BLaER1 treated with 17β-estradiol and CSF1 and Interleukin-3, amounts not matched to agents 10 nM and 100 nM (cell line): ENCODE results near the gene MARK1.

ENCODE experiments used
- H3K27ac ChIP-seq, 11 experiments: shearing (Covaris generic); formaldehyde crosslinking; 2 replicates each; pipeline ENCODE4 v1.8.1; 2022
- H3K27me3 ChIP-seq, 11 experiments: shearing (Covaris generic); formaldehyde crosslinking; 2 replicates each; pipeline ENCODE4 v1.8.1; 2022
- H3K36me3 ChIP-seq, 11 experiments: shearing (Covaris generic); formaldehyde crosslinking; 2 replicates each; pipeline ENCODE4 v1.8.1; 2022
- H3K4me1 ChIP-seq, 10 experiments: shearing (Covaris generic); formaldehyde crosslinking; 2 replicates each; pipeline ENCODE4 v1.8.1; 2022
- H3K4me2 ChIP-seq, 11 experiments: shearing (Covaris generic); formaldehyde crosslinking; 2 replicates each; pipeline ENCODE4 v1.8.1; 2022
- H3K4me3 ChIP-seq, 10 experiments: shearing (Covaris generic); formaldehyde crosslinking; 2 replicates each; pipeline ENCODE4 v1.8.1; 2022
- H3K9ac ChIP-seq, 11 experiments: shearing (Covaris generic); formaldehyde crosslinking; 2 replicates each; pipeline ENCODE4 v1.8.1; 2022
- H3K9me3 ChIP-seq, 11 experiments: shearing (Covaris generic); formaldehyde crosslinking; replicated peaks in 1 of 11; 2 replicates each; pipeline ENCODE4 v1.8.1; 2022
- H4K20me1 ChIP-seq, 11 experiments: shearing (Covaris generic); formaldehyde crosslinking; 2 replicates each; pipeline ENCODE4 v1.8.1; 2022
- Cebpa-rat ChIP-seq, 11 experiments: shearing (Covaris generic); IDR thresholded peaks; 2 replicates each; pipeline ENCODE4 v1.8.1; 2022

The MARK1 gene

GRCh38 chr1:220500372-220500771, 27.6 kb upstream of the MARK1 start:
- Histone ChIP-seq H3K27me3 (no peaks in the 10 kb centered on the region), H3K4me2 (no peak overlapping the region), H3K36me3 (no peaks in the 10 kb centered on the region), H3K27ac (no peak overlapping the region), H3K4me3 (no peak overlapping the region), H3K9ac (no peak overlapping the region), H4K20me1 (no peaks in the 10 kb centered on the region), H3K9me3 (no peaks in the 10 kb centered on the region), H3K4me1 (no peaks in the 10 kb centered on the region)
- TF ChIP-seq Cebpa-rat (IDR thresholded peaks at IDR 0.05) = no peak

GRCh38 chr1:220504329-220504728, 23.6 kb upstream of the MARK1 start:
- H3K9me3 ChIP-seq = no peaks in the 10 kb centered on the region
- no peaks in the 10 kb centered on the region for H4K20me1 ChIP-seq
- H3K36me3 ChIP-seq = no peaks in the 10 kb centered on the region
- no peak overlapping the region for H3K4me2 ChIP-seq
- H3K4me3 ChIP-seq = no peak overlapping the region
- H3K9ac ChIP-seq = no peak overlapping the region
- no peaks in the 10 kb centered on the region for H3K27me3 ChIP-seq
- no peak for TF ChIP-seq Cebpa-rat (IDR thresholded peaks at IDR 0.05)
- no peak overlapping the region for H3K27ac ChIP-seq
- no peaks in the 10 kb centered on the region for H3K4me1 ChIP-seq

GRCh38 chr1:220507085-220507484, 20.9 kb upstream of the MARK1 start:
- Histone ChIP-seq H3K36me3 (no peaks in the 10 kb centered on the region), H3K27ac (no peak overlapping the region), H3K27me3 (no peaks in the 10 kb centered on the region), H3K4me2 (no peak overlapping the region), H3K9me3 (no peaks in the 10 kb centered on the region), H3K4me1 (no peaks in the 10 kb centered on the region), H4K20me1 (no peaks in the 10 kb centered on the region), H3K9ac (no peak overlapping the region), H3K4me3 (no peak overlapping the region)
- TF ChIP-seq Cebpa-rat (IDR thresholded peaks at IDR 0.05) = no peak

GRCh38 chr1:220511179-220511578, 16.8 kb upstream of the MARK1 start:
- Histone ChIP-seq H3K4me3 (no peak overlapping the region), H3K27me3 (no peaks in the 10 kb centered on the region), H3K36me3 (no peaks in the 10 kb centered on the region), H3K4me2 (no peak overlapping the region), H3K27ac (no peak overlapping the region), H3K4me1 (no peaks in the 10 kb centered on the region), H3K9ac (no peak overlapping the region), H3K9me3 (no peaks in the 10 kb centered on the region), H4K20me1 (no peaks in the 10 kb centered on the region)
- no peak for TF ChIP-seq Cebpa-rat (IDR thresholded peaks at IDR 0.05)

- H3K4me1 ChIP-seq = no peaks in the 10 kb centered on the region
- H3K9me3 ChIP-seq = no peaks in the 10 kb centered on the region
- H3K9ac ChIP-seq = no peak overlapping the region
- no peaks in the 10 kb centered on the region for H3K36me3 ChIP-seq
- no peak overlapping the region for H3K4me2 ChIP-seq
- TF ChIP-seq Cebpa-rat (IDR thresholded peaks at IDR 0.05) = no peak
- H3K27ac ChIP-seq = no peak overlapping the region
- no peak overlapping the region for H3K4me3 ChIP-seq
- H3K27me3 ChIP-seq = no peaks in the 10 kb centered on the region
- H4K20me1 ChIP-seq = no peaks in the 10 kb centered on the region
Measured at GRCh38 chr1:220511785-220512184, 16.2 kb upstream of the MARK1 start.

DNA sequence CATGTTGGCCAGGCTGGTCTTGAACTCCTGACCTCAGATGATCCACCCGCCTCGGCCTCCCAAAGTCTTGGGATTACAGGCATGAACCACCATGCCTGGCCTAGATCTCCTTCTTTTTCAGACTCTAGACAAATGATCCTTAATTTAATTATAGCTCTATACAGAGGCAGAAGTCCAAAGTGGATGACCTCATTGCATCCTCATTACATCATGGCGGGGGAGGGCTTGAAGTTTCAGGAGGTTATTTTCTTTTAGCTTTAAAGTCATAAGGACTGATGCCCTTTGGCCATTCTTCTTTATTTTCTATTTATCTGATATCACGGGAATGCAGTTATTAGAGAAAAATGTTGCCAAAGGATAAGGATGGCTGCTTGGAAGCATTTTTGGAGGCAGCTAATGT, 14.1 kb upstream of the MARK1 start:
- H3K4me1 ChIP-seq = no peaks in the 10 kb centered on the region
- H3K9me3 ChIP-seq = no peaks in the 10 kb centered on the region; a peak in 1 of 22 replicates

GRCh38 chr1:220514256-220514655, 13.7 kb upstream of the MARK1 start:
- Histone ChIP-seq H3K9me3 (no peaks in the 10 kb centered on the region; a peak in 1 of 22 replicates), H4K20me1 (no peaks in the 10 kb centered on the region), H3K9ac (no peak overlapping the region), H3K36me3 (no peaks in the 10 kb centered on the region), H3K27me3 (no peaks in the 10 kb centered on the region), H3K4me2 (no peak overlapping the region), H3K4me3 (no peak overlapping the region), H3K27ac (no peak overlapping the region), H3K4me1 (no peaks in the 10 kb centered on the region)
- TF ChIP-seq Cebpa-rat (IDR thresholded peaks at IDR 0.05) = no peak

More for the DNA sequence above, 14.1 kb upstream of the MARK1 start:
- Histone ChIP-seq H3K4me2 (no peak overlapping the region), H4K20me1 (no peaks in the 10 kb centered on the region), H3K27me3 (no peaks in the 10 kb centered on the region), H3K27ac (no peak overlapping the region), H3K36me3 (no peaks in the 10 kb centered on the region), H3K9ac (no peak overlapping the region), H3K4me3 (no peak overlapping the region)
- no peak for TF ChIP-seq Cebpa-rat (IDR thresholded peaks at IDR 0.05)

- Histone ChIP-seq H3K4me3 (no peak overlapping the region), H3K27ac (no peak overlapping the region), H3K9me3 (no peaks in the 10 kb centered on the region; a peak in 1 of 22 replicates), H3K9ac (no peak overlapping the region), H3K4me1 (no peaks in the 10 kb centered on the region), H4K20me1 (no peaks in the 10 kb centered on the region), H3K36me3 (no peaks in the 10 kb centered on the region), H3K4me2 (no peak overlapping the region), H3K27me3 (no peaks in the 10 kb centered on the region)
- TF ChIP-seq Cebpa-rat (IDR thresholded peaks at IDR 0.05) = no peak
Measured at GRCh38 chr1:220516014-220516721, 11.8 kb upstream of the MARK1 start.

- H3K36me3 ChIP-seq = no peaks in the 10 kb centered on the region
- H3K27ac ChIP-seq = no peak overlapping the region
- no peaks in the 10 kb centered on the region for H3K27me3 ChIP-seq
- no peak overlapping the region for H3K4me3 ChIP-seq
- no peak overlapping the region for H3K9ac ChIP-seq
- H3K4me2 ChIP-seq = no peak overlapping the region
- TF ChIP-seq Cebpa-rat (IDR thresholded peaks at IDR 0.05) = no peak
- H4K20me1 ChIP-seq = no peaks in the 10 kb centered on the region
- no peaks in the 10 kb centered on the region for H3K4me1 ChIP-seq
- H3K9me3 ChIP-seq = no peaks in the 10 kb centered on the region; a peak in 1 of 22 replicates
Measured at GRCh38 chr1:220516722-220517042, 11.3 kb upstream of the MARK1 start.

DNA sequence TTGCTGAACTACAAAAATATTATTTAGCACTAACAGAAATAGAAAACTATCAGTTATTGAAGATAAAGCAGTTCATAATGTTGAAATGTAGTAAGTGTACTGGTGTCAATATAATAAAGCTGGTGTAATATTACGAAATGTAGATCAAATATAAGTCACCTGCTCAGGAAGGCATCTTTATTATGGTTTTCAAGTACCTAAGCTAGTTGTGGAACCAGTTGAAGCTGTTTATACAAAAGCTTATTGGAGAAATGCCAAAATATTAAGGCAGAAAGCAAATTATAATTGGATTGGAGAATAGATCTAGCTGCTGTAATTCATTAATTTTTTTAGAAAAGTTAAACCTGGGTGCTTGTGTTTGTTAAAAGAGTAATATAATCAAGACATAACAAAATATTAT, 6.2 kb upstream of the MARK1 start:
- Histone ChIP-seq H3K4me1 (peaks cover 0 to 2% (median under 1%) of the 10 kb centered on the region in 10 experiments; a peak in 6 of 20 replicates), H3K4me2 (no peak overlapping the region), H3K27ac (no peak overlapping the region), H4K20me1 (no peaks in the 10 kb centered on the region), H3K4me3 (no peak overlapping the region), H3K36me3 (no peaks in the 10 kb centered on the region), H3K9me3 (no peaks in the 10 kb centered on the region; a peak in 1 of 22 replicates), H3K27me3 (peaks cover 0 to 8% (median 5%) of the 10 kb centered on the region in 11 experiments; a peak in 18 of 22 replicates), H3K9ac (no peak overlapping the region)
- TF ChIP-seq Cebpa-rat (IDR thresholded peaks at IDR 0.05) = no peak
